ENCODE measurements around the gene STEAP3. TPM values are rescaled to one million over a fixed set of nuclear protein-coding genes. Genes with fewer than 3 reads are reported as not detected.

Gene STEAP3
- total RNA-seq, 1 experiment from 2014 or later = 27.3 TPM

DNA sequence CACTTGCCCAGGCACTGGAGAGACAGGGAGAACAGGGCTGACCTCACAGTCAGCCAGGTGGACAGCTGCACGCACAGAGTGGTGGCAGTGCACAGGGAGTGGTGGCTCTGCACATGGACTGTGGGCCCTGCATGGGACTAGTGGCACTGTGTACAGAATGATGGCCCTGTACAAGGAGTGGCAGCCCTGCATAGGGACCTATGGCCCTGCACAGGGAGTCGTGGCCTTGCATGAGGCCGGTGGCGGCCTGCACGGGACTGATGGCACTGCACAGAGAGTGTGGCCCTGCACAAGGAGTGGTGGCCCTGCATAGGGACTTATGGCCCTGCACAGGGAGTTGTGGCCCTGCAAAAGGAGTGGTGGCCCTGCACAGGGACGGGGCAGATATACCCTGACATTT lies 19.1 kb upstream of the STEAP3 start:
- ATAC-seq (no peak), DNase-seq (no peak)
- Histone ChIP-seq H3K4me1 (ENCODE audit: insufficient read depth, low read length) (peaks cover 27% of the 10 kb centered on the region), H4K20me1 (ENCODE audit: low read length) (no peaks in the 10 kb centered on the region), H3K9ac (ENCODE audit: low read length) (no peak overlapping the region), H3K27me3 (ENCODE audit: low read length) (no peaks in the 10 kb centered on the region), H3K27ac (ENCODE audit: low read length) (no peak overlapping the region), H3K4me3 (ENCODE audit: low read length) (no peak overlapping the region), H3K9me3 (ENCODE audit: low read length) (no peaks in the 10 kb centered on the region), H2AFZ (ENCODE audit: low read length) (no peak overlapping the region), H3F3A (ENCODE audit: low read length, unreplicated experiment) (no peaks in the 10 kb centered on the region), H3K4me2 (ENCODE audit: low read length) (no peak overlapping the region), H3K79me2 (ENCODE audit: low read length) (no peaks in the 10 kb centered on the region), H3K9me2 (replicated peaks; ENCODE audit: low read length) (no peaks in the 10 kb centered on the region), H3K36me3 (ENCODE audit: low read depth, low read length) (no peaks in the 10 kb centered on the region)
- no TSS peak for BruUV-seq (replicated peaks)
- ChIA-PET CTCF (no interaction called here), POLR2A (ENCODE audit: unreplicated experiment) (no interaction called here)
- TF ChIP-seq EZH2 (IDR thresholded peaks at IDR 0.05; ENCODE audit: low read length, unreplicated experiment) = no peak
- TF ChIP-seq, protein P1, sequence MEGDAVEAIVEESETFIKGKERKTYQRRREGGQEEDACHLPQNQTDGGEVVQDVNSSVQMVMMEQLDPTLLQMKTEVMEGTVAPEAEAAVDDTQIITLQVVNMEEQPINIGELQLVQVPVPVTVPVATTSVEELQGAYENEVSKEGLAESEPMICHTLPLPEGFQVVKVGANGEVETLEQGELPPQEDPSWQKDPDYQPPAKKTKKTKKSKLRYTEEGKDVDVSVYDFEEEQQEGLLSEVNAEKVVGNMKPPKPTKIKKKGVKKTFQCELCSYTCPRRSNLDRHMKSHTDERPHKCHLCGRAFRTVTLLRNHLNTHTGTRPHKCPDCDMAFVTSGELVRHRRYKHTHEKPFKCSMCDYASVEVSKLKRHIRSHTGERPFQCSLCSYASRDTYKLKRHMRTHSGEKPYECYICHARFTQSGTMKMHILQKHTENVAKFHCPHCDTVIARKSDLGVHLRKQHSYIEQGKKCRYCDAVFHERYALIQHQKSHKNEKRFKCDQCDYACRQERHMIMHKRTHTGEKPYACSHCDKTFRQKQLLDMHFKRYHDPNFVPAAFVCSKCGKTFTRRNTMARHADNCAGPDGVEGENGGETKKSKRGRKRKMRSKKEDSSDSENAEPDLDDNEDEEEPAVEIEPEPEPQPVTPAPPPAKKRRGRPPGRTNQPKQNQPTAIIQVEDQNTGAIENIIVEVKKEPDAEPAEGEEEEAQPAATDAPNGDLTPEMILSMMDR (conservative IDR thresholded peaks at IDR 0.05; ENCODE audit: low read depth, low read length) = no peak
- TF ChIP-seq EZH2phosphoT487 (IDR thresholded peaks at IDR 0.05; ENCODE audit: borderline replicate concordance, low read length) = no peak
- intact Hi-C loops (cut with micrococcal nuclease) = no loop called here

DNA sequence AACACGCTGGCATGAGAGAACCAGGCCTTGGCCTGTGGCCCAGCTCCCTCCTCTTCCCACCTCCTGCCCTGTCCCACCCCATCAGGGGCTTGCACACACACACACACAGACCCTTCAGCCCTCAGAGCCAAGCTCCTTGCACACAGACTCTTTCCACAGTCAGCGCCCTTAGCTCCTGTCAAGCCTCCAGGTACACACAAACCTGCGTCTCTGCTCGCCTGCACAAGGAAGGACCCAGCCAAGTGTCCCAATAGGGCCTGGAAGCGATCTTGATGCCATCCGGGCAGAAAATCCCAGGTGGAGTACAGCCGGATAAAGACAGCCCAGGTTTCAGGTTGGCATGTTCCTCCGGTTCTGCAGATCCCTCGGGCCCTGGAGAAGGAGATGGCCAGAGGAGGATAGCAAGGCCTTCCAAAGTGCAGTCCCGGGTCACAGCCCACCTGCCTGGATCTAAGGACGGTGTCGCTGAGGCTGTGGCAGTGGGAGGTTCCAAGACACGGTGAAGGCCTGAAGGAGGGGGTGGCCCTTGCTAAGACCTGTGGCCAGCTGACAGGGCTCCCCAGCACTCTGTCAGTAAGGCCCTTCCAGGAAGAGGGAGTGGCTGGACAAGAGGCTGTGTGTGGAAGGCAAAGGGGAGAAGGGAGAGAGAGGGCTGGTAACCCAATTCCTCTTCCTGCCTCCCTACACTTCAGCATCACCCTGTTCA lies 18.5 kb upstream of the STEAP3 start:
- H3K4me1 ChIP-seq (ENCODE audit: insufficient read depth, low read length) = peaks cover 27% of the 10 kb centered on the region
- ChIA-PET CTCF (no interaction called here), POLR2A (ENCODE audit: unreplicated experiment) (no interaction called here)

DNA sequence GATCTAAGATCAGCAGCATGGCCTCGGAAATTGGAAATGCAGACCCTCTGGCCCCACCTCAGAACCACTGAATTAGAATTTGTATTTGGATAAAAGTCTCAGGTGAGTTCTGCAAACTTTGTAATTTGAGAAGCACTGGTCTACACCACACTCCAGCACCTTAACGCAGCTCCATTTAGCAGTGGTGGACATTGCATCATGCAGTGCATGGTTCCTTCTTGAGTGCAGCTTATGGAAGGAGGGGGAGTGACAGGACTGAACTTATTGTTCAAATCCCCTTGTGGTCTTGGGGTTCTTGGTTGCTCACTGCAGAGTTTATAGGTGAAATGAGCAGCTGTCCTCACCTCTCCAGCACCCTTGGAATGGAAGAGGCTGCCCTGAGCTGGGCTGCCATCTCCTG lies 17.4 kb upstream of the STEAP3 start:
- Histone ChIP-seq H3K4me3 (ENCODE audit: low read length) (no peak overlapping the region), H3K79me2 (ENCODE audit: low read length) (no peaks in the 10 kb centered on the region), H4K20me1 (ENCODE audit: low read length) (no peaks in the 10 kb centered on the region), H3K9me3 (ENCODE audit: low read length) (no peaks in the 10 kb centered on the region), H3K27ac (ENCODE audit: low read length) (no peak overlapping the region), H3K27me3 (ENCODE audit: low read length) (no peaks in the 10 kb centered on the region), H2AFZ (ENCODE audit: low read length) (no peak overlapping the region), H3K9ac (ENCODE audit: low read length) (no peak overlapping the region), H3K4me1 (ENCODE audit: insufficient read depth, low read length) (peaks cover 27% of the 10 kb centered on the region), H3K4me2 (ENCODE audit: low read length) (no peak overlapping the region), H3K9me2 (replicated peaks; ENCODE audit: low read length) (no peaks in the 10 kb centered on the region), H3F3A (ENCODE audit: low read length, unreplicated experiment) (no peaks in the 10 kb centered on the region), H3K36me3 (ENCODE audit: low read depth, low read length) (no peaks in the 10 kb centered on the region)
- POLR2A ChIA-PET (ENCODE audit: unreplicated experiment) = no interaction called here
- TF ChIP-seq EZH2 (IDR thresholded peaks at IDR 0.05; ENCODE audit: low read length, unreplicated experiment) (no peak), EZH2phosphoT487 (IDR thresholded peaks at IDR 0.05; ENCODE audit: borderline replicate concordance, low read length) (no peak)
- TF ChIP-seq, protein P1 (conservative IDR thresholded peaks at IDR 0.05; ENCODE audit: low read depth, low read length) = no peak
- CTCF ChIA-PET = no interaction called here
- no peak for ATAC-seq
- intact Hi-C loops (cut with micrococcal nuclease) = no loop called here
- DNase-seq = no peak
- BruUV-seq (replicated peaks) = no TSS peak

More for the DNA sequence above, 18.5 kb upstream of the STEAP3 start:
- Histone ChIP-seq H3K4me2 (ENCODE audit: low read length) (no peak overlapping the region), H3K36me3 (ENCODE audit: low read depth, low read length) (no peaks in the 10 kb centered on the region), H3K27ac (ENCODE audit: low read length) (no peak overlapping the region), H4K20me1 (ENCODE audit: low read length) (no peaks in the 10 kb centered on the region), H3F3A (ENCODE audit: low read length, unreplicated experiment) (no peaks in the 10 kb centered on the region), H3K9ac (ENCODE audit: low read length) (no peak overlapping the region), H3K9me3 (ENCODE audit: low read length) (no peaks in the 10 kb centered on the region), H3K4me3 (ENCODE audit: low read length) (no peak overlapping the region), H3K27me3 (ENCODE audit: low read length) (no peaks in the 10 kb centered on the region), H3K79me2 (ENCODE audit: low read length) (no peaks in the 10 kb centered on the region), H2AFZ (ENCODE audit: low read length) (no peak overlapping the region), H3K9me2 (replicated peaks; ENCODE audit: low read length) (no peaks in the 10 kb centered on the region)
- TF ChIP-seq EZH2 (IDR thresholded peaks at IDR 0.05; ENCODE audit: low read length, unreplicated experiment) = no peak
- no TSS peak for BruUV-seq (replicated peaks)
- no peak for DNase-seq
- no peak for ATAC-seq
- intact Hi-C loops (cut with micrococcal nuclease) = no loop called here

Measured in PC-3 (cell line).